Esophagus muscularis mucosa (tissue), 4 donors: Measurements from ENCODE around the gene TMEM54. TPM values are rescaled to one million over a fixed set of nuclear protein-coding genes. Genes with fewer than 3 reads are reported as not detected.
"Not testable (repeated sequence)": the region's sequence is repeated elsewhere in the genome, so short reads cannot be mapped to it uniquely, and the experiment has no call there.

ENCODE experiments used
- DNase-seq: peaks from one replicate; pipeline ENCODE4 v3.0.0-alpha.2; 2017; ENCODE audit errors: extremely low spot score
- H3K27ac ChIP-seq, 4 donors: fragments of 200-600 bp; sonication (generic); replicated peaks in 1 of 4; 1 replicate in 3 of 4; 2 replicates in 1 of 4; pipeline ENCODE4 v1.5.1; 2016 to 2019; ENCODE audit warnings: mild to moderate bottlenecking in 1 of 4
- H3K27me3 ChIP-seq, 4 donors: fragments of 200-600 bp; sonication (generic); one replicate each; pipeline versions ENCODE4 v1.5.1 to v1.6.0; 2016 to 2019
- H3K36me3 ChIP-seq, 4 donors: fragments of 200-600 bp; sonication (generic); one replicate each; pipeline ENCODE4 v1.5.1; 2016 to 2019
- H3K4me1 ChIP-seq, 4 donors: fragments of 200-600 bp; sonication (generic); one replicate each; pipeline ENCODE4 v1.5.1; 2016 to 2019
- H3K4me3 ChIP-seq, 4 donors: fragments of 200-600 bp; sonication (generic); 1 replicate in 2 of 4; 2 replicates in 2 of 4; pipeline ENCODE4 v1.5.1; 2016 to 2019; ENCODE audit warnings: mild to moderate bottlenecking in 4 of 4, moderate library complexity in 1 of 4
- H3K9me3 ChIP-seq, 4 donors: fragments of 200-600 bp; sonication (generic); 1 replicate in 3 of 4; 2 replicates in 1 of 4; pipeline ENCODE4 v1.5.1; 2016 to 2019
- EP300 ChIP-seq: sonication (generic); formaldehyde crosslinking; IDR thresholded peaks from one replicate; pipeline ENCODE4 v1.6.1; 2017; ENCODE audit warnings: antibody characterized with exemption
- POLR2A ChIP-seq: fragments of 450-650 bp; IDR thresholded peaks from one replicate; pipeline ENCODE4 v1.6.1; 2017; ENCODE audit warnings: antibody characterized with exemption, moderate library complexity, mild to moderate bottlenecking, low read depth
- POLR2AphosphoS5 ChIP-seq, 2 donors: sonication (generic); formaldehyde crosslinking; IDR thresholded peaks; one replicate each; pipeline ENCODE4 v1.6.1; 2017; ENCODE audit warnings: antibody characterized with exemption in 2 of 2
- WGBS: methylation state at CpG from one replicate; pipeline ENCODE4 v1.1.5; 2018; 5-methylcytosine and 5-hydroxymethylcytosine counted together
- intact Hi-C: fragments of 100-400 bp; cut with DNase I; formaldehyde crosslinking; loops from one replicate; pipeline ENCODE4 v1.15.1; 2023
- total RNA-seq, 4 donors: library from RNA; depleted of rRNA; stranded (reverse); fragments of >200 nt; gene quantifications; one replicate each; pipeline versions ENCODE4 v1.1.0 to v1.2.1, GENCODE V29; 2016
- TF ChIP-seq, protein P1 (sequence below), 3 experiments: fragments of 200-600 bp in 2 of 3; fragments of 450-650 bp in 1 of 3; sonication (generic) in 2 of 3; IDR thresholded peaks; one replicate each; pipeline ENCODE4 v1.5.1; 2017 to 2019; ENCODE audit warnings: antibody characterized with exemption in 3 of 3, mild to moderate bottlenecking in 2 of 3, moderate library complexity in 1 of 3

The TMEM54 gene
- total RNA-seq, 4 donors from 2014 or later: 64.6 to 132 (median 118) TPM

DNA sequence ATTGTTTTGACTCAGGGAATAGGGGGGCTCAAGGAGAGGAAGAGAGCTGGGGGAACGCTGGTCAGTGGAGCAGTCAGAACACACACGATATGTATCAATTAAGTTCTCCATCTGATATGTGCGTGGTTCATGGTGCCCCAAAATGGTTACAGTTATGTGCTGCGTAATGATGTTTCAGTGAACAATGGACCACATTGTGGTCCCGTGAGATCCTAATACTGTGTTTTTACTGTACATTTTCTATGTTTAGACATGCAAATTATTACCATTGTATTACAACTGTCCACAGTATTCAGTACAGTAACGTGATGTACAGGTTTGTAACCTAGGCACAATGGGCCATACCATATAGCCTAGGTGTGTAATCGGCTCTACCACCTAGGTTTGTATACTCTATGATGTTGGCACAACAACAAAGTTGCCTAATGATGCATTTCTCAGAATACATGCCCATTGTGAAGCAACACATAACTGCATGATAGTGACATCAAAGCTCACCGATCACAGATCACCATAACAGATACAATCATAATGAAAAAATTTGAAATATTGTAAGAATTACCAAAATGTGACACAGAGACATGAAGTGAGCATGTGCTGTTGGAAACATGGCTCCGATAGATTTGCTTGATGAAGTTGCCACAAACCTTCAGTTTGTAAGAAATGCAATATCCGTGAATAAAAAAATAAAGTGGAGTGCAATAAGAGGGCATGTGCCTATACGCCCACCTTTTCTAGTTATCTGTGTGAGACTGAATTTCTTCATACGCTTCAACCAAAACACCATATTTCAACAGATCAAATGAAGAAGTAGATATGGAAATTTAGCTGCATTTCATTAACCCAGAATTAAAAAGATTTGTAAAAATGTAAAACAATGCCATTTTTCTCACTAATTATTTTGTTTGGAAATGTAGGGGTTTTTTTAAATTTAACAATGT lies 14.8 kb upstream of the TMEM54 start:
- WGBS: 86% methylated on average over 12 of the region's 12 CpGs
- Histone ChIP-seq H3K27me3 (peaks cover 0 to 10% (median 0%) of the 10 kb centered on the region in 4 donors), H3K27ac (no peak overlapping the region), H3K4me3 (no peak overlapping the region), H3K4me1 (peaks cover 0 to 4% (median 0%) of the 10 kb centered on the region in 4 donors), H3K36me3 (no peaks in the 10 kb centered on the region), H3K9me3 (no peaks in the 10 kb centered on the region)
- TF ChIP-seq, protein P1, sequence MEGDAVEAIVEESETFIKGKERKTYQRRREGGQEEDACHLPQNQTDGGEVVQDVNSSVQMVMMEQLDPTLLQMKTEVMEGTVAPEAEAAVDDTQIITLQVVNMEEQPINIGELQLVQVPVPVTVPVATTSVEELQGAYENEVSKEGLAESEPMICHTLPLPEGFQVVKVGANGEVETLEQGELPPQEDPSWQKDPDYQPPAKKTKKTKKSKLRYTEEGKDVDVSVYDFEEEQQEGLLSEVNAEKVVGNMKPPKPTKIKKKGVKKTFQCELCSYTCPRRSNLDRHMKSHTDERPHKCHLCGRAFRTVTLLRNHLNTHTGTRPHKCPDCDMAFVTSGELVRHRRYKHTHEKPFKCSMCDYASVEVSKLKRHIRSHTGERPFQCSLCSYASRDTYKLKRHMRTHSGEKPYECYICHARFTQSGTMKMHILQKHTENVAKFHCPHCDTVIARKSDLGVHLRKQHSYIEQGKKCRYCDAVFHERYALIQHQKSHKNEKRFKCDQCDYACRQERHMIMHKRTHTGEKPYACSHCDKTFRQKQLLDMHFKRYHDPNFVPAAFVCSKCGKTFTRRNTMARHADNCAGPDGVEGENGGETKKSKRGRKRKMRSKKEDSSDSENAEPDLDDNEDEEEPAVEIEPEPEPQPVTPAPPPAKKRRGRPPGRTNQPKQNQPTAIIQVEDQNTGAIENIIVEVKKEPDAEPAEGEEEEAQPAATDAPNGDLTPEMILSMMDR (IDR thresholded peaks at IDR 0.05): no peak
- TF ChIP-seq POLR2AphosphoS5 (IDR thresholded peaks at IDR 0.05): no peak
- TF ChIP-seq POLR2A: no peak
- no peak for TF ChIP-seq EP300
- DNase-seq: no peak
- intact Hi-C loops: no loop called here

- Histone ChIP-seq H3K4me1 (no peaks in the 10 kb centered on the region), H3K27ac (no peak overlapping the region), H3K9me3 (no peaks in the 10 kb centered on the region), H3K4me3 (no peak overlapping the region), H3K36me3 (no peaks in the 10 kb centered on the region), H3K27me3 (no peaks in the 10 kb centered on the region)
- TF ChIP-seq, protein P1 (IDR thresholded peaks at IDR 0.05): no peak
- no peak for TF ChIP-seq POLR2AphosphoS5 (IDR thresholded peaks at IDR 0.05)
- TF ChIP-seq EP300: no peak
- TF ChIP-seq POLR2A: no peak
- WGBS: 92% methylated on average over 5 of the region's 5 CpGs
- DNase-seq: no peak
- intact Hi-C loops: no loop called here
Observed at GRCh38 chr1:32910319-32910718, 9.1 kb upstream of the TMEM54 start.

GRCh38 chr1:32907435-32907834 lies 6.2 kb upstream of the TMEM54 start:
- no peaks in the 10 kb centered on the region for H3K4me1 ChIP-seq
- WGBS: 36% methylated on average over 4 of the region's 4 CpGs
- no peaks in the 10 kb centered on the region for H3K27me3 ChIP-seq
- no peak overlapping the region for H3K27ac ChIP-seq
- TF ChIP-seq EP300 (no peak), POLR2AphosphoS5 (IDR thresholded peaks at IDR 0.05) (no peak), POLR2A (no peak)
- TF ChIP-seq, protein P1 (IDR thresholded peaks at IDR 0.05): no peak
- H3K9me3 ChIP-seq: no peaks in the 10 kb centered on the region
- no peaks in the 10 kb centered on the region for H3K36me3 ChIP-seq
- no peak overlapping the region for H3K4me3 ChIP-seq
- no peak for DNase-seq
- intact Hi-C loops: no loop called here

- H3K36me3 ChIP-seq: no peaks in the 10 kb centered on the region
- H3K27me3 ChIP-seq: no peaks in the 10 kb centered on the region
- H3K9me3 ChIP-seq: no peaks in the 10 kb centered on the region
- intact Hi-C loops: no loop called here
- DNase-seq: no peak
- 88% methylated on average over 7 of the region's 7 CpGs for WGBS
- TF ChIP-seq, protein P1 (IDR thresholded peaks at IDR 0.05): no peak
- TF ChIP-seq POLR2A (no peak), EP300 (no peak), POLR2AphosphoS5 (IDR thresholded peaks at IDR 0.05) (no peak)
- H3K27ac ChIP-seq: no peak overlapping the region
- no peak overlapping the region for H3K4me3 ChIP-seq
- peaks cover under 1 to 3% (median 3%) of the 10 kb centered on the region in 4 donors for H3K4me1 ChIP-seq
Observed at GRCh38 chr1:32906654-32907053, 5.5 kb upstream of the TMEM54 start.

- WGBS: 82% methylated on average over 10 of the region's 10 CpGs
- intact Hi-C loops, H3K27me3 ChIP-seq, H3K27ac ChIP-seq, DNase-seq, H3K36me3 ChIP-seq, H3K9me3 ChIP-seq, H3K4me3 ChIP-seq: not testable (repeated sequence)
- peaks cover 7 to 11% (median 10%) of the 10 kb centered on the region in 4 donors for H3K4me1 ChIP-seq
Observed at GRCh38 chr1:32905588-32905987, 4.4 kb upstream of the TMEM54 start.
